ENCODE data around the gene CIB1.

Gene CIB1

DNA sequence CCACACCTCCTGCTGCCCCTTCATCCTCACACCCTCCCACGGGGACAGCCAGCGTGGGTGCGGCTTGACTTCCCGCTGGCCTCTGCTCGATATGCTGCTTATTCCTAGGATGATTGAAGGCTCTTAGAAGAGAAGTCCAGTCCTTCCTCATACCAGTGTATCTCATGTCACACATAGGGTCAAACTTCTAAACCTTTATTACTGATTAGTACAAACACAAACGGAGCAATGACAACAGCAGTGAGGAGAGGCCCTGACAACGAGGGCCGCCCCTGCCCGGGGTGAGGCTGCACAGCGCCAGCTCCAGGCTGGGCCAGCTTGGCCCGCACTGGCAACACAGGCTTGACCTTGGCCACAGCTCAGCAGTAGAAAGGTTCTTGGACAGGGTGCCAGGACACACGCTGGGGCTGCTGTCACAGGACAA, 3.7 kb downstream of the CIB1 start:
- TF ChIP-seq CTCF (IDR thresholded peaks at IDR 0.05; ENCODE audit: low read length, missing control alignments): no peak
- no peak overlapping the region for H3K4me3 ChIP-seq (replicated peaks; ENCODE audit: low read depth, low read length)

DNA sequence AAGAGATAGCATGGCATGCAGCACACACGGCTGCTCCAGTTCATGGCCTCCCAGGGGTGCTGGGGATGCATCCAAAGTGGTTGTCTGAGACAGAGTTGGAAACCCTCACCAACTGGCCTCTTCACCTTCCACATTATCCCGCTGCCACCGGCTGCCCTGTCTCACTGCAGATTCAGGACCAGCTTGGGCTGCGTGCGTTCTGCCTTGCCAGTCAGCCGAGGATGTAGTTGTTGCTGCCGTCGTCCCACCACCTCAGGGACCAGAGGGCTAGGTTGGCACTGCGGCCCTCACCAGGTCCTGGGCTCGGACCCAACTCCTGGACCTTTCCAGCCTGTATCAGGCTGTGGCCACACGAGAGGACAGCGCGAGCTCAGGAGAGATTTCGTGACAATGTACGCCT, 4.8 kb downstream of the CIB1 start:
- no peak overlapping the region for H3K4me3 ChIP-seq (replicated peaks; ENCODE audit: low read depth, low read length)
- no peak for DNase-seq (ENCODE audit: low read depth)
- TF ChIP-seq CTCF (IDR thresholded peaks at IDR 0.05; ENCODE audit: low read length, missing control alignments): no peak

More for the DNA sequence above, 3.7 kb downstream of the CIB1 start:
- no peak for DNase-seq (ENCODE audit: low read depth)

DNA sequence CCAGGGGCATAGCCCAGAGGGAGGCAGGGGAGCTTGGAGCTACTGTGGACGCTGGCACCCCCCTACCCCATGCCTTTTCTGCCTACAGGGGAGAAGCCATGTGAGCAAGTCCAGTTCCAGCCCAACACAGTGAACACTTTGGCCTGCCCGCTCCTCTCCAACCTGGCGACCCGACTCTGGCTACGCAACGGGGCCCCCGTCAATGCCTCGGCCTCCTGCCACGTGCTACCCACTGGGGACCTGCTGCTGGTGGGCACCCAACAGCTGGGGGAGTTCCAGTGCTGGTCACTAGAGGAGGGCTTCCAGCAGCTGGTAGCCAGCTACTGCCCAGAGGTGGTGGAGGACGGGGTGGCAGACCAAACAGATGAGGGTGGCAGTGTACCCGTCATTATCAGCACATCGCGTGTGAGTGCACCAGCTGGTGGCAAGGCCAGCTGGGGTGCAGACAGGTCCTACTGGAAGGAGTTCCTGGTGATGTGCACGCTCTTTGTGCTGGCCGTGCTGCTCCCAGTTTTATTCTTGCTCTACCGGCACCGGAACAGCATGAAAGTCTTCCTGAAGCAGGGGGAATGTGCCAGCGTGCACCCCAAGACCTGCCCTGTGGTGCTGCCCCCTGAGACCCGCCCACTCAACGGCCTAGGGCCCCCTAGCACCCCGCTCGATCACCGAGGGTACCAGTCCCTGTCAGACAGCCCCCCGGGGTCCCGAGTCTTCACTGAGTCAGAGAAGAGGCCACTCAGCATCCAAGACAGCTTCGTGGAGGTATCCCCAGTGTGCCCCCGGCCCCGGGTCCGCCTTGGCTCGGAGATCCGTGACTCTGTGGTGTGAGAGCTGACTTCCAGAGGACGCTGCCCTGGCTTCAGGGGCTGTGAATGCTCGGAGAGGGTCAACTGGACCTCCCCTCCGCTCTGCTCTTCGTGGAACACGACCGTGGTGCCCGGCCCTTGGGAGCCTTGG, 5.6 kb downstream of the CIB1 start:
- H3K4me3 ChIP-seq (replicated peaks; ENCODE audit: low read depth, low read length): no peak overlapping the region
- no peak for DNase-seq (ENCODE audit: low read depth)
- TF ChIP-seq CTCF (IDR thresholded peaks at IDR 0.05; ENCODE audit: low read length, missing control alignments): no peak

GRCh38 chr15:90227336-90227735, 6.4 kb downstream of the CIB1 start:
- TF ChIP-seq CTCF (IDR thresholded peaks at IDR 0.05; ENCODE audit: low read length, missing control alignments): no peak
- H3K4me3 ChIP-seq (replicated peaks; ENCODE audit: low read depth, low read length): no peak overlapping the region
- DNase-seq (ENCODE audit: low read depth): no peak

- TF ChIP-seq CTCF (IDR thresholded peaks at IDR 0.05; ENCODE audit: low read length, missing control alignments): no peak
- DNase-seq (ENCODE audit: low read depth): no peak
- no peak overlapping the region for H3K4me3 ChIP-seq (replicated peaks; ENCODE audit: low read depth, low read length)
Observed at GRCh38 chr15:90225504-90226234, 8.1 kb downstream of the CIB1 start.

- TF ChIP-seq CTCF (IDR thresholded peaks at IDR 0.05; ENCODE audit: low read length, missing control alignments): no peak
- no peak for DNase-seq (ENCODE audit: low read depth)
- H3K4me3 ChIP-seq (replicated peaks; ENCODE audit: low read depth, low read length): no peak overlapping the region
Observed at GRCh38 chr15:90225047-90225446, 8.7 kb downstream of the CIB1 start.
